ENCODE results near the gene TXNRD1. TPM values are rescaled to one million over a fixed set of nuclear protein-coding genes. Genes with fewer than 3 reads are reported as not detected.

TXNRD1 gene
- total and polyA plus RNA-seq, 4 donors: 48.3 to 81.6 (median 65.4) TPM

DNA sequence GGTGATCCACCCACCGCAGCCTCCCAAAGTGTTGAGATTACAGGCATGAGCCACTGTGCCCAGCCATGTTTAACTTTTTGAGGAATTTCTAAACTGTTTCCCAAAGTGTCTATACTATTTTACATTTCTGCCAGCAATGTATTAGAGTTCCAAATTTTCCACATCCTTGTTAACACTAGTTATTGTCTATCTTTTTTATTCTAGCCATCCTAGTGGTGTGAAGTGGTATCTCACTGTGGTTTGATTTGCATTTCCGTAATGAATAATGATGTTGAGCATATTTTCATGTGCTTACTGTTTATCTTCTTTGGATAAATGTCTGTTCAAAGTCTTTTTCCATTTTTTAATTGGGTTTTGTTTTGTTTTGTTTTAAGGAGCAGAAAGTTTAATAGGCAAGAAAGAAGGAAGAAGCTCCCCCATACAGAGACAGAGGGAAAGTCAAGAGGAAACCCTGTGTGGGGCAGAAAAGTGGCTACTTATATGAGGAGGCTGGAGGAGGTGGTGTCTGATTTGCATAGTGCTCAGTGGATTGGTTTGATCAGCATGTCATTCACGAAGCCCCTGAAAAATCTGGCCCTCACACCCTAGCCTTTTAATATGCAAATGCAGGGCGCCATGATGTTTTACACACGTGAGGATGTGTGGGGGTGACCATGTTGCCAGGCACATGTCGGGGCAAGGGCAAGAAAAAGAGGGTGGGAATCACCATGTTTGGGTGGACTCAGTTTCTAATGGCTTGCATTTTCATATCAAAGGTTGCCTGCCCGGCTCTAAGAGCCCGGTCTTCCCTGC lies 14.9 kb downstream of the TXNRD1 start:
- H3K27ac ChIP-seq (ENCODE audit: low read depth, low read length): no peak overlapping the region
- no peaks in the 10 kb centered on the region for H3K36me3 ChIP-seq (ENCODE audit: control insufficient read depth, insufficient read depth, low read length)
- H3K4me1 ChIP-seq (ENCODE audit: control insufficient read depth, insufficient read depth, low read length): no peaks in the 10 kb centered on the region
- WGBS (ENCODE audit: insufficient coverage): 54% methylated on average over 5 of the region's 8 CpGs
- no peak overlapping the region for H3K4me3 ChIP-seq (ENCODE audit: low read depth, low read length)
- no peaks in the 10 kb centered on the region for H3K27me3 ChIP-seq (ENCODE audit: control insufficient read depth, insufficient read depth, low read length)
- no peak for DNase-seq (ENCODE audit: low read depth in 4 of 6, low spot score in 6 of 6)
- H3K9me3 ChIP-seq (ENCODE audit: control insufficient read depth, insufficient read depth, low read length): no peaks in the 10 kb centered on the region

DNA sequence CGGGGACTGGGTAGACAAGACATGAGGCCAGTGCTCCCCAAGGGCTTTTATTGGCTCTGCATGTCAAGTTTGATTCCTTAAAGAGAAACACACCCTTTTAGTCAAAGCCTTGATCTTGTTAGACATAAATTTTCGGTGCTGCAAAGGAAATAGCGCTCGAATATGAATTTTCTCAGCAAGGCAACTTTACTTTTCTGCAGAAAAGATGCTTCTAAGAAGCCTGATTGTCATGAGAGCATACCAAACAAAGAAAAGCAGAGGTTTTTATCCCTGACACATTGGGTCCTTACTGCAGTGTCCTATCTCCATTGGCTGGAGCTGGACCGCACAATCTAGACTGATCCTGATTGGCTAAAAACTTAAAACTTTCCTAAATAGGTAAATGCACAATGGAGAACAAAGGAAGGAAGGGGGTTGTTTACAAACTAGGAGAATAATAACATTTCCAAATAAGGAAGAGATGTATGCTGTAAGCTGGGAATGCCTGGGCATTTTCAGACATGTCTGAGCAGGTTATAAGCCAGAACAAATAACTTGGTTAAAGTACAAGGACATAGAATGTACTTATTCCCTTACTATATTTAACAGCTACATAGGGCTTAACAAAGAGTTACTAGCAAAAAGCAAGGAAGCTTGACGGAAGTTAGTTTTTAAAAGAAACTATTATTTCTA lies 17.2 kb downstream of the TXNRD1 start:
- Histone ChIP-seq H3K27me3 (ENCODE audit: control insufficient read depth, insufficient read depth, low read length) (no peaks in the 10 kb centered on the region), H3K4me1 (ENCODE audit: control insufficient read depth, insufficient read depth, low read length) (no peaks in the 10 kb centered on the region), H3K9me3 (ENCODE audit: control insufficient read depth, insufficient read depth, low read length) (no peaks in the 10 kb centered on the region), H3K4me3 (ENCODE audit: low read depth, low read length) (no peak overlapping the region), H3K36me3 (ENCODE audit: control insufficient read depth, insufficient read depth, low read length) (no peaks in the 10 kb centered on the region), H3K27ac (ENCODE audit: low read depth, low read length) (no peak overlapping the region)
- WGBS (ENCODE audit: insufficient coverage): 98% methylated on average over 4 of the region's 6 CpGs
- no peak for DNase-seq (ENCODE audit: low read depth in 4 of 6, low spot score in 6 of 6)

GRCh38 chr12:104234926-104235499 lies 19.4 kb downstream of the TXNRD1 start:
- no peaks in the 10 kb centered on the region for H3K27me3 ChIP-seq (ENCODE audit: control insufficient read depth, insufficient read depth, low read length)
- no peak overlapping the region for H3K4me3 ChIP-seq (ENCODE audit: low read depth, low read length)
- no peaks in the 10 kb centered on the region for H3K4me1 ChIP-seq (ENCODE audit: control insufficient read depth, insufficient read depth, low read length)
- H3K36me3 ChIP-seq (ENCODE audit: control insufficient read depth, insufficient read depth, low read length): no peaks in the 10 kb centered on the region
- no peak overlapping the region for H3K27ac ChIP-seq (ENCODE audit: low read depth, low read length)
- no peak for DNase-seq (ENCODE audit: low read depth in 4 of 6, low spot score in 6 of 6)
- WGBS (ENCODE audit: insufficient coverage): 97% methylated on average over 6 of the region's 7 CpGs
- no peaks in the 10 kb centered on the region for H3K9me3 ChIP-seq (ENCODE audit: control insufficient read depth, insufficient read depth, low read length)

- Histone ChIP-seq H3K27me3 (ENCODE audit: control insufficient read depth, insufficient read depth, low read length) (no peaks in the 10 kb centered on the region), H3K9me3 (ENCODE audit: control insufficient read depth, insufficient read depth, low read length) (no peaks in the 10 kb centered on the region), H3K4me3 (ENCODE audit: low read depth, low read length) (no peak overlapping the region), H3K27ac (ENCODE audit: low read depth, low read length) (no peak overlapping the region), H3K36me3 (ENCODE audit: control insufficient read depth, insufficient read depth, low read length) (no peaks in the 10 kb centered on the region), H3K4me1 (ENCODE audit: control insufficient read depth, insufficient read depth, low read length) (no peaks in the 10 kb centered on the region)
- DNase-seq (ENCODE audit: low read depth in 4 of 6, low spot score in 6 of 6): no peak
- WGBS (ENCODE audit: insufficient coverage): no CpG with 5 or more reads among the region's 8 CpGs
Observed at GRCh38 chr12:104237930-104238329, 22.4 kb downstream of the TXNRD1 start.

- Histone ChIP-seq H3K36me3 (ENCODE audit: control insufficient read depth, insufficient read depth, low read length) (no peaks in the 10 kb centered on the region), H3K27me3 (ENCODE audit: control insufficient read depth, insufficient read depth, low read length) (no peaks in the 10 kb centered on the region), H3K9me3 (ENCODE audit: control insufficient read depth, insufficient read depth, low read length) (no peaks in the 10 kb centered on the region), H3K27ac (ENCODE audit: low read depth, low read length) (no peak overlapping the region), H3K4me1 (ENCODE audit: control insufficient read depth, insufficient read depth, low read length) (no peaks in the 10 kb centered on the region), H3K4me3 (ENCODE audit: low read depth, low read length) (no peak overlapping the region)
- no CpG with 5 or more reads among the region's 3 CpGs for WGBS (ENCODE audit: insufficient coverage)
- no peak for DNase-seq (ENCODE audit: low read depth in 4 of 6, low spot score in 6 of 6)
Observed at GRCh38 chr12:104242546-104243206, 27.1 kb downstream of the TXNRD1 start.

DNA sequence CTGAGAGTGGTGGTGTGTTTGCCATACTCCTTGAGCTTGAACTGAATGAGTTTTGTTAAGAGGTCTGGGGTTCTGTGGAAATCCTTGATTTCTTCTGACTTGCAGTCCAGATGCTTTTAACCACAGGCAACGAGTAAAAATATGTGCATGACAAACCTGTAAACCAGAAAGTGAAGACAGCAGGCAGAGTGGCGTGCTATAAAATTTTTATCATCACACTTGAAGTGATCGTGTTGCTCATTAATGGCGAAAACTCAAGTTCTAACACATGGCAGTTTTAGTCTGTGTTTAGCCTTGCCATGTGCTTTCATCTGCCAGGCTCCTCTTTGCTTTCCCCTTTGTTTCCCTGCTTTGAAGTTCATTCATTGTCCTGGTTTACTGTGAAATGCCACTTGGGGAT lies 28.0 kb downstream of the TXNRD1 start:
- Histone ChIP-seq H3K27me3 (ENCODE audit: control insufficient read depth, insufficient read depth, low read length) (no peaks in the 10 kb centered on the region), H3K36me3 (ENCODE audit: control insufficient read depth, insufficient read depth, low read length) (no peaks in the 10 kb centered on the region), H3K9me3 (ENCODE audit: control insufficient read depth, insufficient read depth, low read length) (no peaks in the 10 kb centered on the region), H3K4me1 (ENCODE audit: control insufficient read depth, insufficient read depth, low read length) (no peaks in the 10 kb centered on the region), H3K4me3 (ENCODE audit: low read depth, low read length) (no peak overlapping the region), H3K27ac (ENCODE audit: low read depth, low read length) (no peak overlapping the region)
- peak in 1 of 6 donors; percentile 20 for DNase-seq (ENCODE audit: low read depth in 4 of 6, low spot score in 6 of 6)
- WGBS (ENCODE audit: insufficient coverage): 61% methylated on average over 4 of the region's 4 CpGs

GRCh38 chr12:104243971-104244370 lies 28.4 kb downstream of the TXNRD1 start:
- Histone ChIP-seq H3K4me3 (ENCODE audit: low read depth, low read length) (no peak overlapping the region), H3K36me3 (ENCODE audit: control insufficient read depth, insufficient read depth, low read length) (no peaks in the 10 kb centered on the region), H3K4me1 (ENCODE audit: control insufficient read depth, insufficient read depth, low read length) (no peaks in the 10 kb centered on the region), H3K27me3 (ENCODE audit: control insufficient read depth, insufficient read depth, low read length) (no peaks in the 10 kb centered on the region), H3K9me3 (ENCODE audit: control insufficient read depth, insufficient read depth, low read length) (no peaks in the 10 kb centered on the region), H3K27ac (ENCODE audit: low read depth, low read length) (no peak overlapping the region)
- no CpG with 5 or more reads among the region's 1 CpG for WGBS (ENCODE audit: insufficient coverage)
- DNase-seq (ENCODE audit: low read depth in 4 of 6, low spot score in 6 of 6): no peak

GRCh38 chr12:104247698-104248097 lies 32.1 kb downstream of the TXNRD1 start:
- no peaks in the 10 kb centered on the region for H3K36me3 ChIP-seq (ENCODE audit: control insufficient read depth, insufficient read depth, low read length)
- no peaks in the 10 kb centered on the region for H3K4me1 ChIP-seq (ENCODE audit: control insufficient read depth, insufficient read depth, low read length)
- H3K9me3 ChIP-seq (ENCODE audit: control insufficient read depth, insufficient read depth, low read length): no peaks in the 10 kb centered on the region
- WGBS (ENCODE audit: insufficient coverage): 79% methylated on average over 3 of the region's 5 CpGs
- no peaks in the 10 kb centered on the region for H3K27me3 ChIP-seq (ENCODE audit: control insufficient read depth, insufficient read depth, low read length)
- DNase-seq (ENCODE audit: low read depth in 4 of 6, low spot score in 6 of 6): no peak
- H3K27ac ChIP-seq (ENCODE audit: low read depth, low read length): no peak overlapping the region
- no peak overlapping the region for H3K4me3 ChIP-seq (ENCODE audit: low read depth, low read length)

DNA sequence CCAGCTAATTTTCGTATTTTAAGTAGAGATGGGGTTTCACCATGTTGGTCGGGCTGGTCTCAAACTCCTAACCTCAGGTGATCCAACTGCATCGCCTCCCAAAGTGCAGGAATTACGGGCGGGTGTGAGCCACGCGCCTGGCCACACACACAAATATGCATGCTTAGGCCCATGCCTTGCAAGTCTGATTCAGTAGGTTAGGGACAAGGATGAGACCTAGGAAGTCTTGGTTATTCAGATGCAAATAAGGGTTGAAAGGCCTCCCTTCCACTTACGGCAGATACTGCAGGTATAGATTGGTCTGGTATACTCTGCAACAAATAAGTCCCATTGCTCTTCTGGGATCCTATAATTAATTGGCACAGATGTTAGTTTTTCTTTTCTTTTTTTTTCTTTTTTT lies 32.9 kb downstream of the TXNRD1 start:
- H3K4me1 ChIP-seq (ENCODE audit: control insufficient read depth, insufficient read depth, low read length): no peaks in the 10 kb centered on the region
- WGBS (ENCODE audit: insufficient coverage): 90% methylated on average over 2 of the region's 8 CpGs
- no peak overlapping the region for H3K27ac ChIP-seq (ENCODE audit: low read depth, low read length)
- no peaks in the 10 kb centered on the region for H3K9me3 ChIP-seq (ENCODE audit: control insufficient read depth, insufficient read depth, low read length)
- no peaks in the 10 kb centered on the region for H3K36me3 ChIP-seq (ENCODE audit: control insufficient read depth, insufficient read depth, low read length)
- no peaks in the 10 kb centered on the region for H3K27me3 ChIP-seq (ENCODE audit: control insufficient read depth, insufficient read depth, low read length)
- H3K4me3 ChIP-seq (ENCODE audit: low read depth, low read length): no peak overlapping the region
- DNase-seq (ENCODE audit: low read depth in 4 of 6, low spot score in 6 of 6): no peak

Measured in spinal cord (tissue), 10 donors.